Measurements from ENCODE around the gene ADGRG2. TPM values are rescaled to one million over a fixed set of nuclear protein-coding genes. Genes with fewer than 3 reads are reported as not detected.

ADGRG2 gene
- total and polyA plus RNA-seq, 12 donors, result 0.24 to 1.7 (median 0.46) TPM

DNA sequence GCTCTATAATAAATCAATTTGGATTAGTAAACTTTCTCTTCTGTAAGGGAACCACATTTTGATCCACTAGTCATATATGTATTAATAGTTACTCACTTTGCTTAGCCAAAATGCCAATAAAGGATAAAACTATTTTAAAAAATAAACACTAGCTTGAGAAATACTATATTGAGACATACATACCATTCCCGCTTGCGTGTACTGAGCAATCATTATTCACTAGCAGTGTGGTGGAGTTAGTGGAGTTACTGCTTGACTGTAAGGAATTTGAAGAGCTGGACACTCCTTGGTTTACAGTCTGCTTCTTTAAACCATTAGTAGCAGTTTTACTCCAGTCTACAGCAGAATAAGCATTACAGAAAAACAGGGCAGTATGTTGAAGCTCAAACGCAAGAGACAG, 127.6 kb downstream of the ADGRG2 start:
- no peaks in the 10 kb centered on the region for H3K27me3 ChIP-seq
- no peak overlapping the region for H3K27ac ChIP-seq
- intact Hi-C loops (cut with DNase I), result no loop called here

DNA sequence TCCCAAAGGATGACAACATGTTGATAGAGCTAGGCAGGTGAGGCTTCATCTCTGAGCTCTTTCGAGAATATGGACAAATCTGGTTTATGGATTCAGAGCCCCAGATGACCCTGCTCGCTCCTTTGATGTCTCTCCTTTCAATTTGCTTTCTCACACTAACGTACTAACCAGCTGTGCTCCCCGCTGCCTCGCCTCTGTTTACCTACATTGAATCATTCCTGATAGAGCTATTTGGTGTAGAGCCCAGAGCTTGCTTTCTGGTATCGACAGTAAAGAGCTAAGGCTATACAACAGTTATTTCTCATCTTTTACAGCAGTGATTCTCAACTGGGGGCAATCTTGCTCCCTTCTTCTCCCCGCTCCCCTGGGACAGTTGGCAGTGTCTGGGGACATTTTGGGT, 129.4 kb downstream of the ADGRG2 start:
- no peak overlapping the region for H3K4me3 ChIP-seq
- no peaks in the 10 kb centered on the region for H3K9me3 ChIP-seq (replicated peaks in 1 of 3)
- TF ChIP-seq, protein P1, sequence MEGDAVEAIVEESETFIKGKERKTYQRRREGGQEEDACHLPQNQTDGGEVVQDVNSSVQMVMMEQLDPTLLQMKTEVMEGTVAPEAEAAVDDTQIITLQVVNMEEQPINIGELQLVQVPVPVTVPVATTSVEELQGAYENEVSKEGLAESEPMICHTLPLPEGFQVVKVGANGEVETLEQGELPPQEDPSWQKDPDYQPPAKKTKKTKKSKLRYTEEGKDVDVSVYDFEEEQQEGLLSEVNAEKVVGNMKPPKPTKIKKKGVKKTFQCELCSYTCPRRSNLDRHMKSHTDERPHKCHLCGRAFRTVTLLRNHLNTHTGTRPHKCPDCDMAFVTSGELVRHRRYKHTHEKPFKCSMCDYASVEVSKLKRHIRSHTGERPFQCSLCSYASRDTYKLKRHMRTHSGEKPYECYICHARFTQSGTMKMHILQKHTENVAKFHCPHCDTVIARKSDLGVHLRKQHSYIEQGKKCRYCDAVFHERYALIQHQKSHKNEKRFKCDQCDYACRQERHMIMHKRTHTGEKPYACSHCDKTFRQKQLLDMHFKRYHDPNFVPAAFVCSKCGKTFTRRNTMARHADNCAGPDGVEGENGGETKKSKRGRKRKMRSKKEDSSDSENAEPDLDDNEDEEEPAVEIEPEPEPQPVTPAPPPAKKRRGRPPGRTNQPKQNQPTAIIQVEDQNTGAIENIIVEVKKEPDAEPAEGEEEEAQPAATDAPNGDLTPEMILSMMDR (IDR thresholded peaks at IDR 0.05), result no peak
- no peak for TF ChIP-seq POLR2A (IDR thresholded peaks at IDR 0.05)
- no peak overlapping the region for H3K27ac ChIP-seq
- 78 to 98% (median 89%) methylated on average over 6 to 7 of the region's 7 CpGs for WGBS, 4 donors
- DNase-seq, result no peak
- H3K36me3 ChIP-seq (replicated peaks in 1 of 2), result no peaks in the 10 kb centered on the region
- no peaks in the 10 kb centered on the region for H3K4me1 ChIP-seq (replicated peaks in 1 of 2)
- H3K27me3 ChIP-seq, result no peaks in the 10 kb centered on the region
- intact Hi-C loops (cut with DNase I), result no loop called here

More for the DNA sequence above, 127.6 kb downstream of the ADGRG2 start:
- Histone ChIP-seq H3K4me3 (no peak overlapping the region), H3K4me1 (replicated peaks in 1 of 2) (no peaks in the 10 kb centered on the region), H3K36me3 (replicated peaks in 1 of 2) (no peaks in the 10 kb centered on the region), H3K9me3 (replicated peaks in 1 of 3) (no peaks in the 10 kb centered on the region)
- no peak for DNase-seq
- TF ChIP-seq, protein P1 (IDR thresholded peaks at IDR 0.05), result no peak
- TF ChIP-seq POLR2A (IDR thresholded peaks at IDR 0.05), result no peak
- WGBS, 4 donors, result 84 to 94% (median 90%) methylated on average over 3 of the region's 3 CpGs

DNA sequence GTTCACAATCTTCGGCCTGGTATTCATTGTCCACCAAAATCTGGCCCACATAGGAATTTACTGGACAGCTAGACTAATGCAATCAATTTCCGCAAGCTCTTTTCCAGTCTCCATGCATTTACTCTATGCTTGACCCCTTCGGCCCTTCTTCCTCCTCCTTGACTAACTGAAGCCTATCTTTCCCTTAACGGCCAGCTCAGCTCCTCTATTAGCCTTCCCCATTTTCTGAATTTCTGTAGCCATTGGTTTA, 137.2 kb downstream of the ADGRG2 start:
- no peaks in the 10 kb centered on the region for H3K9me3 ChIP-seq (replicated peaks in 1 of 3)
- no peak for TF ChIP-seq POLR2A (IDR thresholded peaks at IDR 0.05)
- TF ChIP-seq, protein P1 (IDR thresholded peaks at IDR 0.05), result no peak
- peaks cover 4 to 8% of the 10 kb centered on the region in 2 donors for H3K4me1 ChIP-seq (replicated peaks in 1 of 2)
- intact Hi-C loops (cut with DNase I), result loop anchor here in 1 of 2 donors (10.0 kb wide), 1 partner anchor 50 kb away; no protein-coding TSS in a partner anchor
- DNase-seq, result no peak
- peak overlapping the region; percentile 41 to 90 (median 85) for H3K27ac ChIP-seq
- WGBS, 4 donors, result 0 to 50% (median 21%) methylated on average over 4 of the region's 4 CpGs
- no peaks in the 10 kb centered on the region for H3K27me3 ChIP-seq
- H3K36me3 ChIP-seq (replicated peaks in 1 of 2), result no peaks in the 10 kb centered on the region
- peak overlapping the region in 2 of 4 donors; percentile 61 to 69 for H3K4me3 ChIP-seq

DNA sequence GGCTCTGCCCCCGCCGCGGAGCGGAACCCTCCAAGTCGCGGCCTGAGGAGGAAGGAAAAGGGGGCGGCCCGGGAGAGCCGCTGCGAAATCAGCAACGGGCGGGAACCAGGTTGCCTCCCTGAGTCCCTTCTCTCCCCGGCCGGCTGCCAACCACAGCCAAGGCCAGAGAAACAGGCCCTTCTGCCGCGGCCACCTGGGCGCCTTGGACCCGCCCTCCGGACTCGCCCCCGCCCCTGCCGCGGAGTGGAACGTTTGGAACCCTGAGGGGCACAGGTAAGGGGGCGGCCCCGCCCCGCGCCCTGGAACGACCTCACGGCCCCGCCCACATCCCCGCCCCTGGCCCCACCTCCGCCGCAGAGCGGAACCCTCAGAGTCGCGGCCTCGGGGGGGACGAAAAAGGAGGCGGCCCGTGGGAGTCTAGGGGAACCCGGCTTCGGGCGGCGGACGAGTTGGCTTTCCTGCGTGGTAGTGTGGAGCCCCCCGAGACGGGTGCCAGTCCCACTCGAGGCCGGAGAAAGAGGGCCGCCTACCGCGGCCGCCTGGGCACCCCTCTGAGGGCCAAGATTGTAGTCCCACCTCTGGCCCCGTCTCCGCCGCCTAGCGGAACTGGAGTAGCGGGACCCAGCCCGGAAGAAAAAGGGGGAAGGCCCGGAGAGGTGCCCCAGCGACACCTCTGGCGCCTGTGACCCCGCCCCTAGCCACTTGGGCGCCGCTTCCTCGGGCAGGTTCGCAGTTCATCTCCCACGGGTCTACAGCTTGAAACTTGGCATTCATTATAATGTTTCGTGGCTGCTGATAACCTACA, 137.7 kb downstream of the ADGRG2 start:
- WGBS, 4 donors, result 0 to 37% (median 13%) methylated on average over 9 to 70 of the region's 71 CpGs
- Histone ChIP-seq H3K4me3 (peak overlapping the region in 3 of 4 donors; percentile 33 to 69 (median 61)), H3K9me3 (replicated peaks in 1 of 3) (no peaks in the 10 kb centered on the region), H3K27me3 (no peaks in the 10 kb centered on the region), H3K4me1 (replicated peaks in 1 of 2) (peaks cover 4 to 8% of the 10 kb centered on the region in 2 donors), H3K36me3 (replicated peaks in 1 of 2) (no peaks in the 10 kb centered on the region), H3K27ac (peak overlapping the region; percentile 41 to 90 (median 85))
- DNase-seq, result peak; percentile 80 to 84 (median 82)
- intact Hi-C loops (cut with DNase I), result loop anchor here in 1 of 2 donors (10.0 kb wide), 1 partner anchor 50 kb away; no protein-coding TSS in a partner anchor
- TF ChIP-seq, protein P1 (IDR thresholded peaks at IDR 0.05), result peak; percentile 23 to 79 (median 58)
- peak; percentile 24 to 37 for TF ChIP-seq POLR2A (IDR thresholded peaks at IDR 0.05)

Data from adrenal gland (tissue), 12 donors.